Midbrain (tissue), 1 donor: ENCODE results near the gene TRHDE.
A peak's percentile ranks its signal among the peaks of the same experiment; 100 is the strongest.

Source experiments
- DNase-seq: peaks from one replicate; lab custom pipeline; 2025; lab: John Stamatoyannopoulos, UW

The TRHDE gene

GRCh38 chr12:72272091-72272661 lies at the start of gene TRHDE:
Gene TRHDE, plus strand, starts transcription at chr12:72272370. Its CDS starts 274 bp downstream, at chr12:72272644.
- DNase-seq = no peak

- no peak for DNase-seq
These were observed 45.7 kb upstream of the TRHDE start for GRCh38 chr12:72226510-72226909.

- DNase-seq = no peak
These were observed 43.7 kb upstream of the TRHDE start for GRCh38 chr12:72228424-72228823.

GRCh38 chr12:72230589-72230988 lies 41.6 kb upstream of the TRHDE start:
- DNase-seq = no peak

- DNase-seq = no peak
These were observed 37.3 kb upstream of the TRHDE start for GRCh38 chr12:72234886-72235285.

DNA sequence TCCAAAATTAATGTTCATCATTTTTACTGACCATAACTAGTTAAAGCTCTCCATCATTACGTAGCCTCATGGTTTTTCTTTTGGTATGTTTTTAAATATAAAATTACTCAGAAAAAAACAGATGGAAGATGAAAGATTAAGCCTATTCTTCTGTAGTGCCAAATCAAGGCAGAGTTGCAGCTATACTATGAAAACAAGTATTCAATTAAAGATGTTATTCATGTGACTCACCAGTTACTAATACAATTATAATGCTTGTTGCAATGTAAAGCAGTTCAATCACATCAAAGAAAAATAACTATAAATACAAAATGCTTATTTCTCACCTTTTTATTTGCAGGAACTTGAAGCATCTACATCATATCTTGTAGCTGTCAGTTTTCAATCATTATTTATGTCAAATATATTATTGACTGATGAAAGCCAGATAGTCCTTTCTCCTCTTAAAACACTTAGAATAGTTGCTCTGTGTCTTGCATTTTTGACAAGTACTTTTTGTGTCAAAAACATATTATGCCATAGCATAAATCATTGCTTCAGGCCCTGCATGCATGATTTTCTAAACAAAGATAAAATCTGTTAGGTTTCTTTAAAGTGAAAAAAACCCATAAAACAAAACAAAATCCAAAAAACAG lies 36.0 kb upstream of the TRHDE start:
- no peak for DNase-seq

GRCh38 chr12:72241552-72241951 lies 30.6 kb upstream of the TRHDE start:
- DNase-seq = no peak

- DNase-seq = no peak
These were observed 29.2 kb upstream of the TRHDE start for GRCh38 chr12:72242946-72243345.

DNA sequence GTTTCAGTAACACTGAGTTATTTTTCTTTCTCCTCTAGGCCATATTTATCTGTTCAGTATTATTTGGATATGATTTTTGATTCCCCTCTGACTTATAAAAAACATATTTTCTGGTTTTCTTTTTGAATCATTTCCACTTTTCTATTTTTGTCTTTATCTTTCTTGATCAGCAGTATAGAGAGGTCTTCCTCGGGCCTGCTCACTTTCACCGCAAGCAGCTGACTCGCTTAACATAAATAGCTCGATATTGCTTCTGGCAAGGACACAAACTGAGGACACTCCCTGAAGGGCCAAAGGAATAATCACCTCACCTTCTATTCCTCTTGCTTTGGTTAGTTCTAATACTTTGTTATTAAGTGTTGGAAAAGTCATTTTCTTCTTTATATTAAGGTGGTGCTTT lies 25.8 kb upstream of the TRHDE start:
- no peak for DNase-seq

DNA sequence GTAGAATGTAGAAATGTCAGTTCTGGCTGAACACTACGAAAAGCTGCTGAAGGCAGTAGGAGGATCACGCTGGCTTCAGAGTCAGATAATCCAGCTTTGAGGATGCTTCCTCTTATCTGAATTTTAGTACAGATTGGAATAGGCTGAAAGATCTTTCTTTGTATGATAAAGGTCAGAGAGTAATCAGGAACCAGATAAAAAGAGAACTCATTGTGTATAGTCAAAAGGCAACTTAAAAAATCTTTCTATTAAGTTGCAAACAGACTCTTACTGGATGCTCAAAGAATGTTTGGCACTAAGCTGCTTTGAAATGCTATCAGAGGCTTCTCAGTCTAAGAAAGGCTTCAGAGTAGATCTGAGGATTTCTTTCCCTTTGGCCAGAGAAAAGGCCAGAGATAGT lies 21.8 kb upstream of the TRHDE start:
- DNase-seq = no peak

- DNase-seq = no peak
These were observed 15.4 kb upstream of the TRHDE start for GRCh38 chr12:72256725-72257124.

DNA sequence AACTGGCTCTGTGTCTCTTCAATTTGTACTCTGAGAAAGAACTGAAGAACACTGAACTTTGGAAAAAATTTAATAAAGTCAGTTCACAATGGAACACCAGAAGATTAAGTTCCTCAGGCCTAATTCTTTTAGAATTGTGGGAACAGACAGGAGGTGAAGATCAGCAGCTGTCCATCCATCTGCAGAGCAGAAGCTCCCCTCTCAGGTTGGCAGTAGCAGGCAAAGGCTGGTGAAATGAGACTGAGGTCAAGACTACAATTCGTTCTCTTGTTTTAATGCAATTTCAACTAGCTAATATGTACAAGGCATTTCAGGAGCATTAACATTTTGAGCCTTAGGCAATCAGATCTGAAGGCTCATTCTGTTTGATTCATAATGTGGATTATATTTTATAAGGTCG lies 10.3 kb upstream of the TRHDE start:
- DNase-seq = no peak

- DNase-seq = peak; percentile 19
These were observed 7.5 kb upstream of the TRHDE start for GRCh38 chr12:72264548-72265175.

- DNase-seq = no peak
These were observed 4.2 kb upstream of the TRHDE start for GRCh38 chr12:72267974-72268373.

DNA sequence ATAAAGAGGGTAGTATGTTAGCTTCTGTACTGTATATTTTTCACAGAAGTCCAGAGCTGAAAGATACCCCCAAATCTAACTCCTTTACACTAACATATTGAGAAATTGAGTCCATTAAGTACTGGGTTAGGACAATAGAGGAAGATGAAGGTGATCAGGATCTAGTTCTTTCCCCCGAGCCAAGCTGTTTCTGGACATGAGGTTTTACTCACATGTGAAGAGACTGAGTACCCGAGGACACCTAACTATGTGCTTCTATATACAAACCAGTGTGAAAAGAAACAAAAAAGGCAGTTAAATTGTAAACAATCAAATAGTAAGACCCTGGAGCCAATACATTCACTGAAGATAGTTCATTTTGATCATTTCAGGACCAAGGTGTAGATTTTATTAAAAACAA lies 3.8 kb upstream of the TRHDE start:
- DNase-seq = no peak

DNA sequence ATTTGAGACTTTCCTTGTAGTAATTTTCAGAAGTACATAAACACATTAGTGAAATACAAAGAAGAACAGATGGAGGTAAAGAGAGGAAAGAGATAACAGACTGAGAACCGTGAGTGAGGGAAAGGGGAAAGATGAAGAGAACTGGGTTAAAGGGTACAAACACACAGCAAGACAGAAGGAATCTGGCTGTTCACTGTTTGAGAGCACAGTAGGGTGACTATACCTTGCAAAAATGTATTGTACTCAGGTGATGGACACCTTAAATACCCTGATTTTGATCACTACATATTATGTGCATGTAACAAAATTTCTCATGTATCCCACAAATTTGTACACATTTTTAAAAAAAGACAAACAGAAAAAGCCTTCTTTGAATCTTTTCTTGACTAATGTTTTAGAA lies 2.7 kb upstream of the TRHDE start:
- no peak for DNase-seq

DNA sequence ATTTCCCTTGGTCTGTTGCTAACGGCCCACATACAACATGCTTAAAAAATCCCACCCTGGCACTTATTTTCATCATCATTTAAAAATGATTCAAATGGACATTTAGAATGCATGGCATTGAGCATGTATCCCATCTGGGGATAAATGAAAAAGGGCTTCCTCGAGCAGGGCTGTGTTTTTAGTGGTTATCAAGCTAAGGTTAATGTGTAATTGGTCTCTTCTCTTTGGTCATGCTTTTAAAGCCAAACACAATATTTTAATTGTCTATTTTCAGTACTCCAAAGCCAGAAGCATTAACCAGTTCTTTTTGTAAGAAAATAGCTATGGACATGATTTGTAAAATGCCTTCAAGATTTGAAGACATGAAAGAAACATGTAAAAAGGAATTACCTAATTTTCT lies 1.9 kb upstream of the TRHDE start:
- no peak for DNase-seq

DNA sequence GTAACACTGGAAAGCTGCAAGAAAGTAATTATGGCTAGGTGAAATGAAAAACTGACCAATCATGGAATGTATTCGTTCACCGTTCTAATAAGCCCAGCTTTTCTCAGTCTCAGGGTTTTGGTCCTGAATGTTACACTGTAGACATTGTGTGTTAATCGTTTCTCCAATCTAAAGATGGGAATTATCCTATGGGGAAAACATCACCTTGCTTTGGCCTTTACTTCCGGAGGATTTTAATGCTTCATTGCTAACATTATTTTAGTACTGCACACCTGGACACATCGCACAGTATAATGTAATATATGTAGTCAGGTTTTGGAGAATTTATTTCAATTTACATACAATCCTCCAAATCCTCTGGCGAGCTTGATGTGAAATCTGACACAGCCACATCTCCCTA lies 1.2 kb upstream of the TRHDE start:
- DNase-seq = no peak

- DNase-seq = no peak
These were observed 599 bp upstream of the TRHDE start for GRCh38 chr12:72271451-72272090.

GRCh38 chr12:72272731-72273498 lies 745 bp downstream of the TRHDE start:
- DNase-seq = no peak

- DNase-seq = no peak
These were observed 1.3 kb downstream of the TRHDE start for GRCh38 chr12:72273499-72273837.

DNA sequence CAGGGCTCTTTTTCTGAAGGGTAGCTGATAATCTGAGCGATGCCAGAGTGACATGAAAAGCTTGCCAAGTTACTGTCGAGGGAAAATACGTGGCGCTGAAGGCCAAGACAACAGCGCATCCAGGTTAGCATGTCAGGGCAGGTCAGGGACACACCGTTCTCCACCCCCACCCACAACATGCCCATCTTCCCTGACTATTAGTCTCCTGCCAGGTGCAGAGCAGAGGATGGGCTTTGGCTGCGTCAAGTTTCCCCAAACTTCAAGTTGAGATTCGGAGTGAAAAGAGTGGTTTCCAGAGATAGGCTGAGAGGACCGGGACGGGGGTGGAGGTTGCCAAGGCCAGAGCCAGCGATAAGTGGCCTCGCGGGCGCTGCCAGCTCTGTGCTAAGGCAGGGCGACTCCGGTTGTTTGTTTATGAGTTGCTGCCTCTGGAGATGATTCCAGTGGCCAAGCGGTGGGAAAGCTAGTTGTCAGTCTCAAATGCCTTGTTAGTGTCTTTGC lies 1.7 kb downstream of the TRHDE start:
- no peak for DNase-seq
